C4-2B (cell line): ENCODE data around the gene ARID4A.
"Not testable (repeated sequence)": the region's sequence is repeated elsewhere in the genome, so short reads cannot be mapped to it uniquely, and the experiment has no call there.

ENCODE experiments used
- H3K27ac ChIP-seq: fragments of 450-650 bp; 2 replicates; pipeline ENCODE4 v1.5.1; 2017
- CTCF ChIP-seq: fragments of 450-650 bp; conservative IDR thresholded peaks from 2 replicates; pipeline ENCODE4 v1.5.1; 2017; ENCODE audit warnings: mild to moderate bottlenecking
- ZFX ChIP-seq: fragments of 450-650 bp; IDR thresholded peaks from 2 replicates; pipeline ENCODE4 v1.6.1; 2017

The ARID4A gene, protein sequence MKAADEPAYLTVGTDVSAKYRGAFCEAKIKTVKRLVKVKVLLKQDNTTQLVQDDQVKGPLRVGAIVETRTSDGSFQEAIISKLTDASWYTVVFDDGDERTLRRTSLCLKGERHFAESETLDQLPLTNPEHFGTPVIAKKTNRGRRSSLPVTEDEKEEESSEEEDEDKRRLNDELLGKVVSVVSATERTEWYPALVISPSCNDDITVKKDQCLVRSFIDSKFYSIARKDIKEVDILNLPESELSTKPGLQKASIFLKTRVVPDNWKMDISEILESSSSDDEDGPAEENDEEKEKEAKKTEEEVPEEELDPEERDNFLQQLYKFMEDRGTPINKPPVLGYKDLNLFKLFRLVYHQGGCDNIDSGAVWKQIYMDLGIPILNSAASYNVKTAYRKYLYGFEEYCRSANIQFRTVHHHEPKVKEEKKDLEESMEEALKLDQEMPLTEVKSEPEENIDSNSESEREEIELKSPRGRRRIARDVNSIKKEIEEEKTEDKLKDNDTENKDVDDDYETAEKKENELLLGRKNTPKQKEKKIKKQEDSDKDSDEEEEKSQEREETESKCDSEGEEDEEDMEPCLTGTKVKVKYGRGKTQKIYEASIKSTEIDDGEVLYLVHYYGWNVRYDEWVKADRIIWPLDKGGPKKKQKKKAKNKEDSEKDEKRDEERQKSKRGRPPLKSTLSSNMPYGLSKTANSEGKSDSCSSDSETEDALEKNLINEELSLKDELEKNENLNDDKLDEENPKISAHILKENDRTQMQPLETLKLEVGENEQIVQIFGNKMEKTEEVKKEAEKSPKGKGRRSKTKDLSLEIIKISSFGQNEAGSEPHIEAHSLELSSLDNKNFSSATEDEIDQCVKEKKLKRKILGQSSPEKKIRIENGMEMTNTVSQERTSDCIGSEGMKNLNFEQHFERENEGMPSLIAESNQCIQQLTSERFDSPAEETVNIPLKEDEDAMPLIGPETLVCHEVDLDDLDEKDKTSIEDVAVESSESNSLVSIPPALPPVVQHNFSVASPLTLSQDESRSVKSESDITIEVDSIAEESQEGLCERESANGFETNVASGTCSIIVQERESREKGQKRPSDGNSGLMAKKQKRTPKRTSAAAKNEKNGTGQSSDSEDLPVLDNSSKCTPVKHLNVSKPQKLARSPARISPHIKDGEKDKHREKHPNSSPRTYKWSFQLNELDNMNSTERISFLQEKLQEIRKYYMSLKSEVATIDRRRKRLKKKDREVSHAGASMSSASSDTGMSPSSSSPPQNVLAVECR

GRCh38 chr14:58298477-58299400 is at the start of gene ARID4A:
Gene ARID4A (plus strand): TSS chr14:58298555. CDS start chr14:58299855, 1,300 bp downstream.
- H3K27ac ChIP-seq: peak within 1 kb of the TSS; percentile 82
- TF ChIP-seq CTCF (no peak), ZFX (no peak)

DNA sequence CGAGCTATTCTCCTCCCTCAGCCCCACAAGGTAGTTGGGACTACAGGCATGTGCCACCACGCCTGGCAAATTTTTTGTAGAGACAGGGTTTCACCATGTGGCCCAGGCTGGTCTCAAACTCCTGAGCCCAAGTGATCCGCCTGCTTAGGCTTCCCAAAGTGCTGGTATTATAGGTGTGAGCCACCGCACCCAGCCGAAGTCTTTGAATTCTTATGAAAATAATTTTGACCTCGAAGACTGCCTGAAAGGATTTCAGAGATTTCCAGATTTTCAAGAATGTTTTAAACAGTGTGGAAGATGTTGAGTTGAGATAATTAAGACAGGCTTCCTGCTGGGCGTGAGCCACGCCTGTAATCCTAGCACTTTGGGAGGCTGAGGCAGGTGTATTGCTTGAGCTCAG is 48.7 kb upstream of the ARID4A start:
- TF ChIP-seq CTCF (no peak), ZFX (no peak)
- no peak overlapping the region for H3K27ac ChIP-seq

DNA sequence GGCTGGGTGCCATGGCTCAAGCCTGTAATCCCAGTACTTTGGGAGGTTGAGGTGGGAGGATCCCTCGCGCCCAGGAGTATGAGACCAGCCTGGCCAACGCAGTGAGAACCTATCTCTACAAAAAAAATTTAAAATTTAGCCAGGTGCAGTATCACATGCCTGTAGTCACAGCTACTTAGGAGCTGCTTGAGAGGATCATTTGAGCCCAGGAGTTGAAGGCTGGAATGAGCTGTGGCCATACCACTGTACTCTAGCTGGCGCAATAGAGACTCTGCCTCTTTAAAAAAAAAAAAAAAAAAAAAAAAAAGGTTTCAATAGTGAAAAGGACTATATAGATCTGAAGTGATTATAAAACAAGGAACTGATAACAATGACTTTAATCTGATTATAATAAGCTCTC is 40.2 kb upstream of the ARID4A start:
- no peak for TF ChIP-seq ZFX
- no peak for TF ChIP-seq CTCF
- H3K27ac ChIP-seq: no peak overlapping the region

DNA sequence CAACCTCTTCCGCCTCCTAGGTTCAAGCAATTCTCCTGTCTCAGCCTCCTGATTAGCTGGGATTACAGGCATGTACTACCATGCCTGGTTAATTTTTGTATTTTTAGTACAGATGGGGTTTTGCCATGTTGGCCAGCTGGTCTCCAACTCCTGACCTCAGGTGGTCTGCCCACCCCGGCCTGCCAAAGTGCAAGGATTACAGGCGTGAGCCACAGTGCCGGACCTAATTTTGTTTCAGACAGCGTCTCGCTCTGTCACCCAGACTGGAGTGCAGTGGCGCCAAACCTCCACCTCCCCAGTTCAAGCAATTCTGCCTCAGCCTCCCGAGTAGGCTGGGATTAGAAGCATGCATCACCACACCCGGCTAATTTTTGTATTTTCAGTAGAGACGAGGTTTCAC is 36.4 kb upstream of the ARID4A start:
- not testable (repeated sequence) for H3K27ac ChIP-seq

DNA sequence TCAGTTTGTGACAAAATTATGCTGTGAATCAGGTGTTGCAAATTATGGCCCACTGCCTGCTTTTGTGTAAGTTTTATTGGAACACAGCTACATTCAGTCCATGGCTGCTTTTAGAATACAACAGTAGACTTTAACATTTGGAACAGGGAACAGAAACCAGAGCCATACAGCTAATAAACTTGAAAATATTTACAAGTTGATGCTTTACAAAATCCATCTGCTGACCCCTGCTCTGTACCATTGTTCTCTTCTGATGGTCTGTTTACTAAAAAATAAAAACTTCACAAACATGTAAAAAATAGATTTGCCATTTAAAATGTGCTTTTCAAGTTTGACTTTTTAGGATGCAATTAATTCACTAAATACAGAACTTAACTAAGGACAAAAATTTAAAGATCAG is 33.0 kb upstream of the ARID4A start:
- H3K27ac ChIP-seq: no peak overlapping the region
- TF ChIP-seq CTCF (no peak), ZFX (no peak)

- no peak overlapping the region for H3K27ac ChIP-seq
Observed at GRCh38 chr14:58270628-58271027, 27.7 kb upstream of the ARID4A start.

More at GRCh38 chr14:58270628-58271027, 27.7 kb upstream of the ARID4A start:
- TF ChIP-seq CTCF (no peak), ZFX (no peak)
